ENCODE data around the gene SSR2.

The SSR2 gene

GRCh38 chr1:156020293-156021092 lies at the start of gene SSR2:
SSR2 (minus strand) TSS chr1:156020951; CDS start chr1:156020167, 784 bp downstream.
- Histone ChIP-seq H3K4me3 (peak within 1 kb of the TSS; percentile 57 to 99 (median 93)), H3K27ac (peak within 1 kb of the TSS; percentile 49 to 96 (median 91))

GRCh38 chr1:156070548-156070947 lies 49.8 kb upstream of the SSR2 start:
- H3K4me3 ChIP-seq = no peak overlapping the region
- no peak overlapping the region for H3K27ac ChIP-seq

GRCh38 chr1:156069490-156070455 lies 49.0 kb upstream of the SSR2 start:
- Histone ChIP-seq H3K27ac (no peak overlapping the region), H3K4me3 (no peak overlapping the region)

- H3K4me3 ChIP-seq = no peak overlapping the region
- H3K27ac ChIP-seq = no peak overlapping the region
Measured at GRCh38 chr1:156067262-156067661, 46.5 kb upstream of the SSR2 start.

GRCh38 chr1:156065871-156066270 lies 45.1 kb upstream of the SSR2 start:
- H3K27ac ChIP-seq = peak overlapping the region in 1 of 21 experiments; percentile 5
- no peak overlapping the region for H3K4me3 ChIP-seq

GRCh38 chr1:156065212-156065611 lies 44.5 kb upstream of the SSR2 start:
- Histone ChIP-seq H3K4me3 (no peak overlapping the region), H3K27ac (peak overlapping the region in 1 of 21 experiments; percentile 33)

GRCh38 chr1:156064615-156065014 lies 43.9 kb upstream of the SSR2 start:
- Histone ChIP-seq H3K27ac (peak overlapping the region in 2 of 21 experiments; percentile 14 to 33), H3K4me3 (no peak overlapping the region)

- H3K4me3 ChIP-seq = no peak overlapping the region
- no peak overlapping the region for H3K27ac ChIP-seq
Measured at GRCh38 chr1:156063997-156064285, 43.2 kb upstream of the SSR2 start.

GRCh38 chr1:156062189-156062588 lies 41.4 kb upstream of the SSR2 start:
- Histone ChIP-seq H3K4me3 (peak overlapping the region in 6 of 7 experiments; percentile 10 to 41 (median 24)), H3K27ac (peak overlapping the region in 19 of 21 experiments; percentile 4 to 86 (median 77))

GRCh38 chr1:156060937-156061636 lies 40.3 kb upstream of the SSR2 start, which contains the start of gene RAB25:
RAB25 (plus strand) TSS chr1:156061160; CDS start chr1:156061401, 241 bp downstream.
- H3K4me3 ChIP-seq = peak within 1 kb of the TSS; percentile 10 to 41 (median 20)
- peak within 1 kb of the TSS; percentile 25 to 86 (median 77) for H3K27ac ChIP-seq

- Histone ChIP-seq H3K4me3 (no peak overlapping the region), H3K27ac (peak overlapping the region in 3 of 21 experiments; percentile 4 to 96 (median 85))
Measured at GRCh38 chr1:156056326-156056849, 35.6 kb upstream of the SSR2 start.

GRCh38 chr1:156055281-156056048 lies 34.7 kb upstream of the SSR2 start:
- peak overlapping the region; percentile 56 to 97 (median 92) for H3K27ac ChIP-seq

GRCh38 chr1:156054500-156055280 lies 33.9 kb upstream of the SSR2 start, which contains the start of gene LAMTOR2:
LAMTOR2 (plus strand) TSS chr1:156054782; CDS start chr1:156054890, 108 bp downstream.
- Histone ChIP-seq H3K27ac (peak within 1 kb of the TSS; percentile 76 to 97 (median 92)), H3K4me3 (peak within 1 kb of the TSS; percentile 60 to 95 (median 74))

More at GRCh38 chr1:156055281-156056048, 34.7 kb upstream of the SSR2 start:
- H3K4me3 ChIP-seq = peak overlapping the region; percentile 60 to 95 (median 74)

GRCh38 chr1:156053768-156054499 lies 33.2 kb upstream of the SSR2 start, which contains the start of gene UBQLN4:
UBQLN4 (minus strand) TSS chr1:156053798; CDS start chr1:156053701, 97 bp downstream.
- peak within 1 kb of the TSS; percentile 60 to 95 (median 74) for H3K4me3 ChIP-seq
- H3K27ac ChIP-seq = peak within 1 kb of the TSS; percentile 76 to 97 (median 92)

GRCh38 chr1:156052862-156053767 lies 32.4 kb upstream of the SSR2 start:
- peak overlapping the region; percentile 48 to 97 (median 92) for H3K27ac ChIP-seq
- peak overlapping the region; percentile 60 to 95 (median 74) for H3K4me3 ChIP-seq

Measured in skin epidermis (tissue), 12 donors.